ENCODE measurements around the gene RIPOR2.

DNA sequence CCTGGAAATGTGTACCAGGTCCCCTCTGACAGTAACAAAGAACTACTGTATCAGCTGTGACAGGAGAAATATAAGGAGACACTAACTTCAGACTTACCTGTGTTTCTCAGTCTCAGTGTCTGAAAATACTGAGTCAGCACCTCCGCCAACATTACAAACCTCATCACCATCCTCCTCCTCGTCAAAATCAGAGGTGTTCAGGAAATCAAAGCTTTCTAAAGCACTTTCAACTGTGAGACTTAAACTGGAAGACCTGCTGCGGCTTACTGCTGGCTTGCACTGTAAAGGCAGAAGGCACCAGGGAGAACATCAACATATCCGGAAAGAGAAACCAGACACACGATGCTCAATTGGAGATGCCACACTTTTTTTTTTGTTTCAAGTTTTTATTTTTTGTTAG lies 96.8 kb downstream of the RIPOR2 start:
- TF ChIP-seq, protein P1, sequence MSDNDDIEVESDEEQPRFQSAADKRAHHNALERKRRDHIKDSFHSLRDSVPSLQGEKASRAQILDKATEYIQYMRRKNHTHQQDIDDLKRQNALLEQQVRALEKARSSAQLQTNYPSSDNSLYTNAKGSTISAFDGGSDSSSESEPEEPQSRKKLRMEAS (IDR thresholded peaks at IDR 0.05), result no peak
- TF ChIP-seq, protein P2, sequence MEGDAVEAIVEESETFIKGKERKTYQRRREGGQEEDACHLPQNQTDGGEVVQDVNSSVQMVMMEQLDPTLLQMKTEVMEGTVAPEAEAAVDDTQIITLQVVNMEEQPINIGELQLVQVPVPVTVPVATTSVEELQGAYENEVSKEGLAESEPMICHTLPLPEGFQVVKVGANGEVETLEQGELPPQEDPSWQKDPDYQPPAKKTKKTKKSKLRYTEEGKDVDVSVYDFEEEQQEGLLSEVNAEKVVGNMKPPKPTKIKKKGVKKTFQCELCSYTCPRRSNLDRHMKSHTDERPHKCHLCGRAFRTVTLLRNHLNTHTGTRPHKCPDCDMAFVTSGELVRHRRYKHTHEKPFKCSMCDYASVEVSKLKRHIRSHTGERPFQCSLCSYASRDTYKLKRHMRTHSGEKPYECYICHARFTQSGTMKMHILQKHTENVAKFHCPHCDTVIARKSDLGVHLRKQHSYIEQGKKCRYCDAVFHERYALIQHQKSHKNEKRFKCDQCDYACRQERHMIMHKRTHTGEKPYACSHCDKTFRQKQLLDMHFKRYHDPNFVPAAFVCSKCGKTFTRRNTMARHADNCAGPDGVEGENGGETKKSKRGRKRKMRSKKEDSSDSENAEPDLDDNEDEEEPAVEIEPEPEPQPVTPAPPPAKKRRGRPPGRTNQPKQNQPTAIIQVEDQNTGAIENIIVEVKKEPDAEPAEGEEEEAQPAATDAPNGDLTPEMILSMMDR (IDR thresholded peaks at IDR 0.05; ENCODE audit: low read depth, low read length, missing input control), result no peak
- TF ChIP-seq, protein P3, sequence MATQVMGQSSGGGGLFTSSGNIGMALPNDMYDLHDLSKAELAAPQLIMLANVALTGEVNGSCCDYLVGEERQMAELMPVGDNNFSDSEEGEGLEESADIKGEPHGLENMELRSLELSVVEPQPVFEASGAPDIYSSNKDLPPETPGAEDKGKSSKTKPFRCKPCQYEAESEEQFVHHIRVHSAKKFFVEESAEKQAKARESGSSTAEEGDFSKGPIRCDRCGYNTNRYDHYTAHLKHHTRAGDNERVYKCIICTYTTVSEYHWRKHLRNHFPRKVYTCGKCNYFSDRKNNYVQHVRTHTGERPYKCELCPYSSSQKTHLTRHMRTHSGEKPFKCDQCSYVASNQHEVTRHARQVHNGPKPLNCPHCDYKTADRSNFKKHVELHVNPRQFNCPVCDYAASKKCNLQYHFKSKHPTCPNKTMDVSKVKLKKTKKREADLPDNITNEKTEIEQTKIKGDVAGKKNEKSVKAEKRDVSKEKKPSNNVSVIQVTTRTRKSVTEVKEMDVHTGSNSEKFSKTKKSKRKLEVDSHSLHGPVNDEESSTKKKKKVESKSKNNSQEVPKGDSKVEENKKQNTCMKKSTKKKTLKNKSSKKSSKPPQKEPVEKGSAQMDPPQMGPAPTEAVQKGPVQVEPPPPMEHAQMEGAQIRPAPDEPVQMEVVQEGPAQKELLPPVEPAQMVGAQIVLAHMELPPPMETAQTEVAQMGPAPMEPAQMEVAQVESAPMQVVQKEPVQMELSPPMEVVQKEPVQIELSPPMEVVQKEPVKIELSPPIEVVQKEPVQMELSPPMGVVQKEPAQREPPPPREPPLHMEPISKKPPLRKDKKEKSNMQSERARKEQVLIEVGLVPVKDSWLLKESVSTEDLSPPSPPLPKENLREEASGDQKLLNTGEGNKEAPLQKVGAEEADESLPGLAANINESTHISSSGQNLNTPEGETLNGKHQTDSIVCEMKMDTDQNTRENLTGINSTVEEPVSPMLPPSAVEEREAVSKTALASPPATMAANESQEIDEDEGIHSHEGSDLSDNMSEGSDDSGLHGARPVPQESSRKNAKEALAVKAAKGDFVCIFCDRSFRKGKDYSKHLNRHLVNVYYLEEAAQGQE (IDR thresholded peaks at IDR 0.05), result no peak
- no peak for TF ChIP-seq FOXA1 (IDR thresholded peaks at IDR 0.05)
- no peak for TF ChIP-seq SP1 (IDR thresholded peaks at IDR 0.05)
- TF ChIP-seq RAD21 (IDR thresholded peaks at IDR 0.05), result no peak
- no peak for TF ChIP-seq JUND (IDR thresholded peaks at IDR 0.05)
- TF ChIP-seq EGR1 (IDR thresholded peaks at IDR 0.05; ENCODE audit: low read depth in 2 of 2), result no peak

Data from liver (tissue), 3 donors.